Activated CD4-positive, alpha-beta T cell treated with anti-CD3 and anti-CD28 coated beads, Interleukin-2, amount 50 U/mL, for 48 hours (primary cell): ENCODE results near the gene GADD45GIP1.
"Not testable (repeated sequence)": the region's sequence is repeated elsewhere in the genome, so short reads cannot be mapped to it uniquely, and the experiment has no call there.

Experiments used
- DNase-seq, 2 experiments: peaks; one replicate each; pipeline ENCODE4 v3.0.0-alpha.2; 2020

The GADD45GIP1 gene

GRCh38 chr19:12955996-12956395, 1.0 kb downstream of the GADD45GIP1 start:
- DNase-seq: no peak

GRCh38 chr19:12955575-12955974, 1.4 kb downstream of the GADD45GIP1 start:
- DNase-seq: not testable (repeated sequence)

DNA sequence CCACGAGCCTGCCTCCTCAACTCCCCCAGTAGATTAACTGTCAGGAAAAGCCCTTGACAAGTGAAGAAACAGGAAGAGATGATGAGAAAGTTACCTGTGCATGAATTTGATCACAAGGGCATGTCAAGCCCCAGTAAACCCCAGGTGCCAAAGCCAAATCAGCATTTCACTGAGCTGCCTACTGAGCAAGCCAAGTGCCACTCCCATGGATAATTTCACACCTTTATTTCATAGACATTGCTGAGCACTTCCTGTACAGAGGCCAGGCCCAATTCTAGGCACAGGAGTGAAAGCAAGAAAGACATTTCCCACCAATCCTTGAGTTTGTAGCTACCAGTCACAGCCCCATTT, 2.4 kb downstream of the GADD45GIP1 start:
- DNase-seq: no peak

DNA sequence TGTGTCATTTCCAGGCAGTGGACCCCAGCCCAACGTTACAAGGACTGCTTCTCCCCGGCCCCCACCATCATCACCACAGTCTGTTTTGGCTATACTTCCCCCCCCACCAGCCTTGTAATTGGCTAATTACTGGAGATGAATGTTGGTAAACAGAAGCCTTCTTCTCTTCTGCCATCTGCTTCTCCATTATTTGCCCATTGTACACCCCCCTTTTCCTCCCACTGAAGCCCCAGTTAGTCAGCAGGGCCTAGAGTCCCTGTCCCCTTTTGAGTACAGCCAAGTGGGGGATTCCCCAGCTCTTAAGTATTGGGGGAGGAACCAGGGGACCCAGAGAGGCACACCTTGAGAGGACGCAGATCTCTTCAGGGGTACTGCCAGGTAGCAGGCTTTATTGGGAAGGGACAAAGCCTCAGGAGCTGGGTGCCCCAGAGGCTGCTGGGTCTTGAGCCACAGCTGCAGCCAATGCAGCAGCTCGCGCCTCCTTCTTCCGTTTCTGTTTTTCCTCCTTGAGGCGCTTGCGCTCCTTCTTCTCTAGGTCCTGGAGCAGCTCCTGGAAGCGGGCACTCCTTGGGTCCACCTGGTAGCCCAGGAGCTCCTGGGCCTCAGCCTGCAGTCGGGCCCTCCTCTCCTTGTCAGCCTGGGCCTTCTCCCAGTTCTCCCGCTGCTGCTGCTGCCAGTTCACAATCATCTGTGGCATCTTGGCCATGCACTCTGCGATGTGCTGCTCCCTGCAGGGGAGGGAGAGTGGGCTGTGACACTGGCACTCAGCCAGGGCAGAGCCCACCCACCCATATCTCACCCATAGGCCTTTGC, 3.0 kb downstream of the GADD45GIP1 start:
- no peak for DNase-seq

GRCh38 chr19:12953138-12953798, 3.8 kb downstream of the GADD45GIP1 start:
- no peak for DNase-seq

GRCh38 chr19:12952488-12953137, 4.4 kb downstream of the GADD45GIP1 start:
- no peak for DNase-seq

DNA sequence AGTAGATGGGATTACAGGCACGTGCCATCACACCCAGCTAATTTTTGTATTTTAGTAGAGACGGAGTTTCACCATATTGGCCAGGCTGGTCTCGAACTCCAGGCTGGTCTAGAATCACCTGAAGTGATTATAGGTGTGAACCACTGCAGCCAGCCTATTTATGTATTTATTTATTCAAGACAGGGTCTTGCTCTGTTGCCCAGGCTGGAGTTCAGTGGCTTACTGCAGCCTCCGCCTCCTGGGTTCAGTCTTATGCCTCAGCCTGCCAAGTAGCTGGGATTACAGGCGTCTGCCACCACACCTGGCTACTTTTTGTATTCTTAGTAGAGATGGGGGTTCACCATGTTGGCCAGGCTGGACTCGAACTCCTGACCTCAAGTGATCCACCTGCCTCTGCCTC, 5.0 kb downstream of the GADD45GIP1 start:
- DNase-seq: not testable (repeated sequence)

GRCh38 chr19:12949363-12950283, 7.4 kb downstream of the GADD45GIP1 start:
- no peak for DNase-seq

GRCh38 chr19:12948612-12949362, 8.2 kb downstream of the GADD45GIP1 start:
- DNase-seq: no peak

DNA sequence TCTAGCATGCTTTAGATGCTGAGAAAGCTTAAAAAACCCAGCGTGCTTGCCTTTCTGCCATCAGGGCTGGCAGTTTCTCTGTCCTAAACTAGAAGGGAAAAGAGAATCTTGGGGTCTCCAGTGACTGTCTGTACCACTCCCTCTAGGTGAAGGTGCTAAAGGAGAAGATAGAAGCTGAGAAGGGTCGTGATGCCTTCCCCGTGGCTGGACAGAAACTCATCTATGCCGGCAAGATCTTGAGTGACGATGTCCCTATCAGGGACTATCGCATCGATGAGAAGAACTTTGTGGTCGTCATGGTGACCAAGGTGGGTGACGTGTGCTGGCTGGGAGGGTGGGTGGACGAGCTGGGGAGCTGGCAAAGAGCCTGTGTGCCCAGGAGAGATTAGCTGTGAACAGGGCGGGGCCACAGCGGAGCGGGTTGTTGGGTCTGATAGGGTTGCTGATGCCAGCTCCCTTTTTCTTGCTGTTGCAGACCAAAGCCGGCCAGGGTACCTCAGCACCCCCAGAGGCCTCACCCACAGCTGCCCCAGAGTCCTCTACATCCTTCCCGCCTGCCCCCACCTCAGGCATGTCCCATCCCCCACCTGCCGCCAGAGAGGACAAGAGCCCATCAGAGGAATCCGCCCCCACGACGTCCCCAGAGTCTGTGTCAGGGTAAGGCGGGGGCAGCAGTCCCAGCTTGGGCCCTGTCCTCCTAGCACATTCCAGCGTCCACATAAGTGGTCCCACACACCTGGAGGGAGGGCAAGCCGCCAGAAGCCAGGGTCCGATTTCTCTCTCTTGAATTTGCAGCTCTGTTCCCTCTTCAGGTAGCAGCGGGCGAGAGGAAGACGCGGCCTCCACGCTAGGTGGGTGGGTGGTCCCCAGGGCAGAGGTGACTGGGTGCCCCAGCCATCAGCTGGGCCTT, 9.1 kb downstream of the GADD45GIP1 start:
- DNase-seq: no peak

GRCh38 chr19:12946731-12947496, 10.1 kb downstream of the GADD45GIP1 start:
- no peak for DNase-seq

DNA sequence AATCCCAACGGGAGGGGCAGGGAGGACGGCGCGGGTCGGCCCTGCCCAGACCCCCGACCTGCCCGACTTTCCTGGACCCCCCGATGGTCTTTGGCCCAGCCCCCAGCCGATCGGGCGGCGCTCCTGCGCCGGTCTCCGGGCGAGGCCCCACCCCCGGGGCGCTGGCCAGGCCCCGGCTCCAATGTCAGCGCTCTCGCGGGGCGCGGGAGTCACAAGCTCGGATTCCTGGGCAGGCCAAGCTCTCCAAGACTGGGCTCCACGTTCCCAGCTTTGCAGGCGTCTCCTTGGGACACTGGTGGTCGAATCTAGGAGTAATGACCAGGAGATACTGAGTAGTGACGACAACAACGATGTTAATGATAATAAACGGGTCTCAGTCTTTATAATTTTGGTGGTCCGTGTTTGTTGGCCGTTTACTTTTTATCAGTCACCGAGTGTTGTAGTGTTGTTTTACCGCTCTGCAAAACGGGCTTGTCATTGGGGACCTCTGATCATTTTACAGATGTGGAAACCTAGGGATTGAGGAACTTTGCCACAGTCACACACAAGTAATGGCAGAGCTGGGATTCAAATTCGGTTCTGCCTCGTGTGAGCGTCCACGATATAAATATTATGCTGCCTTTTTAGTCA, 10.8 kb downstream of the GADD45GIP1 start:
- DNase-seq: peak; percentile 51 to 63

DNA sequence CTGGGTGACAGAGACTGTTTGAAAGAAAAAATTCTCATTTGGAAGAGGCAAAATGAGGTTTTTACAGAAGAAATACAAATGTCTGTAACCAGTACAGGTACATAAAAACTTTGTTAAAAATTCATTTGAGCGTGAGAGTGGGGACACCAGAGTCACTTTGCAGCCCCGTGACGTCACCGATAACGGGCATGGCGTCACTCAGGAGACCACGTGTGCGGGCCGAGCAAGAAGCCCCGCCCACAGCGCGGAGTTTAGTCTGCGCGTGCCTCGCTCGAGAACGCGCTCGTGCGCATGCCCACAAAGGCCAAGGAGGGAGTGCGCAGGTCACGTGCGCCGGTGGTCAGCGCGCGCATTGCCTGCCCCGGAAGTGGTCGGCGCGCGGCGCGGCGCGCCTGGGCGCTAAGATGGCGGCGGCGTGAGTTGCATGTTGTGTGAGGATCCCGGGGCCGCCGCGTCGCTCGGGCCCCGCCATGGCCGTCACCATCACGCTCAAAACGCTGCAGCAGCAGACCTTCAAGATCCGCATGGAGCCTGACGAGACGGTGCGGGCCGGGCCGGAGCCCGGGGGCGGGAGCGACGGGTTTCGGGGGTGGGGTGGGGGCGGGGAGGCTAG, 11.4 kb downstream of the GADD45GIP1 start, which contains the start of gene RAD23A:
Gene RAD23A, plus strand, starts transcription at position 384 of the 613 bp plus-strand sequence. Its CDS starts 87 bp downstream, at position 471.
- peak; percentile 98 for DNase-seq

GRCh38 chr19:12944104-12944674, 12.8 kb downstream of the GADD45GIP1 start:
- DNase-seq: no peak

DNA sequence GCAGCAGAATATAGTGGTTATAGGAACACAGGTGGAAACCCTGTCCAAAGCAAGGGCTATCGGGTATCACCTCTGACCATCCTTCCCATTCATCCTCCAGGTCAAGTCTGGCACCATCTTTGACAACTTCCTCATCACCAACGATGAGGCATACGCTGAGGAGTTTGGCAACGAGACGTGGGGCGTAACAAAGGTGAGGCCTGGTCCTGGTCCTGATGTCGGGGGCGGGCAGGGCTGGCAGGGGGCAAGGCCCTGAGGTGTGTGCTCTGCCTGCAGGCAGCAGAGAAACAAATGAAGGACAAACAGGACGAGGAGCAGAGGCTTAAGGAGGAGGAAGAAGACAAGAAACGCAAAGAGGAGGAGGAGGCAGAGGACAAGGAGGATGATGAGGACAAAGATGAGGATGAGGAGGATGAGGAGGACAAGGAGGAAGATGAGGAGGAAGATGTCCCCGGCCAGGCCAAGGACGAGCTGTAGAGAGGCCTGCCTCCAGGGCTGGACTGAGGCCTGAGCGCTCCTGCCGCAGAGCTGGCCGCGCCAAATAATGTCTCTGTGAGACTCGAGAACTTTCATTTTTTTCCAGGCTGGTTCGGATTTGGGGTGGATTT, 13.5 kb downstream of the GADD45GIP1 start:
- DNase-seq: no peak

GRCh38 chr19:12940897-12941296, 16.1 kb downstream of the GADD45GIP1 start:
- DNase-seq: no peak

DNA sequence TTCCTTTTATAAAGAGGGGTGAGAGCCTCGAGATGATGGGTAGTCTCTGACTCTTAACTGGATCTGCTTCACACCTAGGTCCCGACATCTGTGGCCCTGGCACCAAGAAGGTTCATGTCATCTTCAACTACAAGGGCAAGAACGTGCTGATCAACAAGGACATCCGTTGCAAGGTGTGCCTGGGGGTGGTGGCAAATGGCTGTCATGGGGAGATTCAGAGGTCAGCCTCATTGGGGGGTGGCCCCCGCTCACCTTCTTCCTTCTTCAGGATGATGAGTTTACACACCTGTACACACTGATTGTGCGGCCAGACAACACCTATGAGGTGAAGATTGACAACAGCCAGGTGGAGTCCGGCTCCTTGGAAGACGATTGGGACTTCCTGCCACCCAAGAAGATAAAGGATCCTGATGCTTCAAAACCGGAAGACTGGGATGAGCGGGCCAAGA, 17.0 kb downstream of the GADD45GIP1 start:
- no peak for DNase-seq
